ENCODE data around the gene PLIN1.

Gene PLIN1

GRCh38 chr15:89630974-89631901, 47.9 kb downstream of the PLIN1 start:
- Histone ChIP-seq H3K9me3 (replicated peaks; ENCODE audit: low read length) (no peaks in the 10 kb centered on the region), H3K4me1 (ENCODE audit: control insufficient read depth, insufficient read depth, low read length) (no peaks in the 10 kb centered on the region), H3K36me3 (ENCODE audit: insufficient read depth, low read length) (peaks cover 72% of the 10 kb centered on the region), H3K27me3 (ENCODE audit: control insufficient read depth, insufficient read depth, low read length) (no peaks in the 10 kb centered on the region), H3K9ac (ENCODE audit: low read depth, low read length) (no peak overlapping the region), H3K4me3 (ENCODE audit: low read length) (no peak overlapping the region), H3K4me2 (ENCODE audit: low read length) (no peak overlapping the region)

GRCh38 chr15:89630260-89630659, 48.9 kb downstream of the PLIN1 start:
- Histone ChIP-seq H3K27me3 (ENCODE audit: control insufficient read depth, insufficient read depth, low read length) (no peaks in the 10 kb centered on the region), H3K4me2 (ENCODE audit: low read length) (no peak overlapping the region), H3K4me1 (ENCODE audit: control insufficient read depth, insufficient read depth, low read length) (no peaks in the 10 kb centered on the region), H3K36me3 (ENCODE audit: insufficient read depth, low read length) (peaks cover 80% of the 10 kb centered on the region), H3K9me3 (replicated peaks; ENCODE audit: low read length) (no peaks in the 10 kb centered on the region), H3K4me3 (ENCODE audit: low read length) (no peak overlapping the region), H3K9ac (ENCODE audit: low read depth, low read length) (no peak overlapping the region)

DNA sequence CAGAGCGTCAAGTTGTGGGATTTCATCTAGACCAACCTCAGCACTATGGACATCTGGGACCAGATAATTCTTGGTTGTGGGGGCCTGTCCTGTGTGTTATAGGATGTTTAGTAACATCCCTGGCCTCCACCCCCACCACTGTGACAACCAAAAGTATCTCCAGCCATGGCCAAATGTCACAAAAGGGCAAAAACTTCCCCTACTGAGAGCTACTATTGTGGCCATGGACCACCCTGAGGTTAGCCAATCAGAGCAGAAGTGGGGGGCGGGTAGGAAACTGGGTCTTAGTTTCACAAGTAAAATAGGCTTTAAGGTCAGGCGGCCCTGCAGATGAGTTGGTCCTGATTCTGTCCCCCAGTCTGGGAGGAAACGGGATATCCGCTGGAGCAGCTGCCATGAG, 49.3 kb downstream of the PLIN1 start:
- Histone ChIP-seq H3K4me1 (ENCODE audit: control insufficient read depth, insufficient read depth, low read length) (no peaks in the 10 kb centered on the region), H3K9me3 (replicated peaks; ENCODE audit: low read length) (no peaks in the 10 kb centered on the region), H3K4me3 (ENCODE audit: low read length) (no peak overlapping the region), H3K9ac (ENCODE audit: low read depth, low read length) (no peak overlapping the region), H3K4me2 (ENCODE audit: low read length) (no peak overlapping the region), H3K27me3 (ENCODE audit: control insufficient read depth, insufficient read depth, low read length) (no peaks in the 10 kb centered on the region), H3K36me3 (ENCODE audit: insufficient read depth, low read length) (peaks cover 83% of the 10 kb centered on the region)

GRCh38 chr15:89628806-89629715, 50.1 kb downstream of the PLIN1 start:
- Histone ChIP-seq H3K4me1 (ENCODE audit: control insufficient read depth, insufficient read depth, low read length) (no peaks in the 10 kb centered on the region), H3K9me3 (replicated peaks; ENCODE audit: low read length) (no peaks in the 10 kb centered on the region), H3K4me3 (ENCODE audit: low read length) (no peak overlapping the region), H3K9ac (ENCODE audit: low read depth, low read length) (no peak overlapping the region), H3K36me3 (ENCODE audit: insufficient read depth, low read length) (peaks cover 90% of the 10 kb centered on the region), H3K4me2 (ENCODE audit: low read length) (no peak overlapping the region), H3K27me3 (ENCODE audit: control insufficient read depth, insufficient read depth, low read length) (no peaks in the 10 kb centered on the region)

DNA sequence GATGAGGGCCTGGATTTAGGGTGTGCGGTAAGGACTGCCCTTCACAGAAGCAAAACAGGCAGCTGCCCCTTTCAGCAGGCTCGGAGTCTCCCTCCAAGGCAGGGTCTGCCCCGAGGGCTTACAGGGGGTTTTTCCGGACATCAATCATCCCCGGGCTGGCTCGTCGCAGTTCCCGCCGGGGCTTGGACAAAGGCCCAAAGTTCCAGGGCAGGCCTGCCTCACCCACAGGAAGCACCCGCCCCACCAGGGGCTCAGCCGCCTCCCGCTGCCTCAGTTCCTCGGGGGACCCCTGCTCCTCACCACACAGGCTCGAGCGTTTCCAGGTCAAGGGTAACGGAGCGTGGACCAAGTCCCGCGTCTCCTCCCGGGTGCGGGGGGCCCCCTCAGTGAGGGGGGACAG, 50.9 kb downstream of the PLIN1 start:
- Histone ChIP-seq H3K36me3 (ENCODE audit: insufficient read depth, low read length) (peaks cover 90% of the 10 kb centered on the region), H3K4me1 (ENCODE audit: control insufficient read depth, insufficient read depth, low read length) (no peaks in the 10 kb centered on the region), H3K9me3 (replicated peaks; ENCODE audit: low read length) (no peaks in the 10 kb centered on the region), H3K4me2 (ENCODE audit: low read length) (no peak overlapping the region), H3K4me3 (ENCODE audit: low read length) (no peak overlapping the region), H3K27me3 (ENCODE audit: control insufficient read depth, insufficient read depth, low read length) (no peaks in the 10 kb centered on the region), H3K9ac (ENCODE audit: low read depth, low read length) (no peak overlapping the region)

DNA sequence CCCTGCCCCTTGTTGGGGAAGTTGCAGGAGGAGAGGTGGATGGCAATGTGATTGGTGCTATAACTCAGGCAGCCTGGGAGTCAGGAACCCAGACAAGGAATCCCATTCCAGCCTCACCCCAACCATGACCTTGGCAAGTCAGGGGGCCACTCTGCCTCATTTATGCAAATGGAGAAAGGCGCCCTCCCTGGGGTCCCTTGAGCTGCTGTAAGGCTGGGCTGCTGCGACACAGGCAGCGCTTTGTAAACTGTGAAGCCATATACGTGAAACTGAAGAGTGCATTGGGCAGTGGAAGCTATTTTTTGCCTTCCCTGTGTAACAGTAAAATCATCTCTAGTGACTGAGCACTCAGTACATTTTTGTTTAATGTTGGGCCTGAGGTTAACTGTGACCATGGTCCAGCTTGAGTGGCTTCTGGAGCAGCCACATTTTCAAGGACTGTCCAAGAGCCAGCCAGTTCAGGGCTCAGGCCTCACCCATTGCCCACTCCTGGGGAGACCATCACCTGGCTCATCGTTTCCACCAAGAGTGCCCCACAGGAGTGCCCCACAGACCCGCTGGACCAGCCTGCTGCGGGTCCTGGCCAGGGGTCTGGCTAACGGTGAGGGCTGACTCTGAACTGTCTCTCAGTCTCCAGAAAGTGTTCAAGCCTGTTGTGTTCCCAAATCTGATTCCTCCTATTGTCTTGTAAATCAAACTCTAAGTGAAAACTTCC, 51.8 kb downstream of the PLIN1 start:
- Histone ChIP-seq H3K9me3 (replicated peaks; ENCODE audit: low read length) (no peaks in the 10 kb centered on the region), H3K4me2 (ENCODE audit: low read length) (no peak overlapping the region), H3K36me3 (ENCODE audit: insufficient read depth, low read length) (peaks cover 88% of the 10 kb centered on the region), H3K9ac (ENCODE audit: low read depth, low read length) (no peak overlapping the region), H3K4me1 (ENCODE audit: control insufficient read depth, insufficient read depth, low read length) (no peaks in the 10 kb centered on the region), H3K4me3 (ENCODE audit: low read length) (no peak overlapping the region), H3K27me3 (ENCODE audit: control insufficient read depth, insufficient read depth, low read length) (no peaks in the 10 kb centered on the region)

DNA sequence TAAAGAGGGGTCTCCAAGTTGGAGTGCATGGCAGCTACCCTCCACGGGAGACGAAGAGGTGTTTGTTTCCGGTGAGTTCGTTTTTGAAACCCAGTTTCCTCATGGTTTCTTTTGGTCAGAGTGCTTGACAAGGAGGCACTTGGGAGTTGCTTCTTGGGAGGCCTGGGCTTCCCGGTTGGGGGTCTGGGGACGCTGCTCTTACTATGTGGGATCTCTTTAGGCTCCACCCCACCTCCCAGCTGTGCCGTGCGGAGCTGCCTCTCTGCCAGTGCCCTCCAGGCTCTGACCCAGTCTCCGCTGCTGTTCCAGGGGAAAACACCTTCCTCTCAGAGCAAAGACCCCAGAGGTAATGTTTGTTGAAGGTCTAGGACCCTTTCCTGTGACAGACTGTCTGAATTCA, 53.5 kb downstream of the PLIN1 start:
- peaks cover 81% of the 10 kb centered on the region for H3K36me3 ChIP-seq (ENCODE audit: insufficient read depth, low read length)

DNA sequence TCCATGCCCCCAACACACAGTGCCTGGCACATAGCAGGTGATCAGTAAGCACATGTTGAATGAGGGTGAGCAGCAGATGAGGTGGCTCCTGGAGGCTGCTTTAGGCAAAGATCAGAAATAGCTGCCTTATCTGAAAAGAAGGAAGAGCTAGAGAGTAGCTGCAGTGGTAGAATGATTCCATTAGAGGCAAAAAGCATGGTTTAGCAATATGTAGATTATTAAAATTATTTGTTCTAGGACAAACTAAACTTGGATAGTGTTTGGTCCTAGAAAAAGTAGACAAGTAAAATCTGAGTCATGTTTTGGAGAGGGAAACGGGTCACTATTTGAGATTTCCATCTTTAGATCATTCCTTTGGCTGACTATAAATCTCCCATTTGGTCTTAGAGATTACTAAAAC, 56.0 kb downstream of the PLIN1 start:
- Histone ChIP-seq H3K27me3 (ENCODE audit: control insufficient read depth, insufficient read depth, low read length) (no peaks in the 10 kb centered on the region), H3K36me3 (ENCODE audit: insufficient read depth, low read length) (peaks cover 59% of the 10 kb centered on the region)

More for the DNA sequence above, 53.5 kb downstream of the PLIN1 start:
- no peaks in the 10 kb centered on the region for H3K27me3 ChIP-seq (ENCODE audit: control insufficient read depth, insufficient read depth, low read length)
- no peak overlapping the region for H3K4me3 ChIP-seq (ENCODE audit: low read length)
- H3K4me2 ChIP-seq (ENCODE audit: low read length), result no peak overlapping the region
- no peaks in the 10 kb centered on the region for H3K4me1 ChIP-seq (ENCODE audit: control insufficient read depth, insufficient read depth, low read length)
- no peak overlapping the region for H3K9ac ChIP-seq (ENCODE audit: low read depth, low read length)
- H3K9me3 ChIP-seq (replicated peaks; ENCODE audit: low read length), result no peaks in the 10 kb centered on the region

DNA sequence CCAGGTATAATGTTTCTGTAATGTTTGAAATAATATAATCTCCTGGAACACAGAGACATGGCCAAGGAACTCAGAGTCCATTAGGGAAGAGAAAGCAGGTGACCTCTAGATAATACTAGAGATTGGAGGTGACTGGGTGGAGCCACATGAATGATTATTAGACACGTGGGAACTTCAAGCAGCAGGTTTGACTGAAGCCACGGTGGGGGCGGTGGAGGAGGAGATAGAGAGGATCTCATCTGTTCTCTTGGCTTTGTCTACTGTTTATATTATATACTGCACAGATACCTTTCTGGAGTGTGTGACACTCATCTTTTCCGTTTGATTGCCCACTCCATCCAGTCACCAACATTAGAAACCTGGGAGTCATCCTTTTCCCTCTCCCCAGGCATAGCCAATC, 57.6 kb downstream of the PLIN1 start:
- no peaks in the 10 kb centered on the region for H3K9me3 ChIP-seq (replicated peaks; ENCODE audit: low read length)
- peaks cover 46% of the 10 kb centered on the region for H3K36me3 ChIP-seq (ENCODE audit: insufficient read depth, low read length)
- no peak overlapping the region for H3K4me2 ChIP-seq (ENCODE audit: low read length)
- no peaks in the 10 kb centered on the region for H3K4me1 ChIP-seq (ENCODE audit: control insufficient read depth, insufficient read depth, low read length)
- H3K27me3 ChIP-seq (ENCODE audit: control insufficient read depth, insufficient read depth, low read length), result no peaks in the 10 kb centered on the region
- H3K9ac ChIP-seq (ENCODE audit: low read depth, low read length), result no peak overlapping the region
- no peak overlapping the region for H3K4me3 ChIP-seq (ENCODE audit: low read length)

More for the DNA sequence above, 56.0 kb downstream of the PLIN1 start:
- no peak overlapping the region for H3K9ac ChIP-seq (ENCODE audit: low read depth, low read length)
- H3K4me3 ChIP-seq (ENCODE audit: low read length), result no peak overlapping the region
- H3K9me3 ChIP-seq (replicated peaks; ENCODE audit: low read length), result no peaks in the 10 kb centered on the region
- no peaks in the 10 kb centered on the region for H3K4me1 ChIP-seq (ENCODE audit: control insufficient read depth, insufficient read depth, low read length)
- H3K4me2 ChIP-seq (ENCODE audit: low read length), result no peak overlapping the region

DNA sequence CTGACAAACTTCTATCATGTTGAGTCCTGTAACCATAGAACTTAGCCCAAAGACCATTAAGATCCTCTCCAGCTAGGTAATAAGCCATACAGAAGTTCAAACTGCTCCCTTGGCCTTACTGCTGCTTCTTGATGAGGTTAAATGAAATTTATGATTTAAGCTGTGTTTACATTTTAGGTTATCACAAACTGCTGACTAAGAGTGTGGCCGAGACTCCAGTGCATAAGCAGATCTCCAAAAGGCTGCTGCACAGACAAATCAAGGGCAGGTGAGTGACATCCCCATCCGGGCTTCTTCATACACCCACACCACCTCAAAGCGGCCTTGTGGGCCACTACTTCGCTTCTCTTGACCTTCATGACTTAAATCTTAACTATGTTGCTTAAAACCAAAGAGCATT, 62.9 kb downstream of the PLIN1 start:
- H3K9ac ChIP-seq (ENCODE audit: low read depth, low read length), result no peak overlapping the region
- no peaks in the 10 kb centered on the region for H3K4me1 ChIP-seq (ENCODE audit: control insufficient read depth, insufficient read depth, low read length)
- H3K4me3 ChIP-seq (ENCODE audit: low read length), result no peak overlapping the region
- H3K36me3 ChIP-seq (ENCODE audit: insufficient read depth, low read length), result peaks cover 31% of the 10 kb centered on the region
- H3K4me2 ChIP-seq (ENCODE audit: low read length), result no peak overlapping the region
- peaks cover 2% of the 10 kb centered on the region for H3K9me3 ChIP-seq (replicated peaks; ENCODE audit: low read length)
- H3K27me3 ChIP-seq (ENCODE audit: control insufficient read depth, insufficient read depth, low read length), result no peaks in the 10 kb centered on the region

GRCh38 chr15:89615135-89615534, 64.0 kb downstream of the PLIN1 start:
- Histone ChIP-seq H3K9me3 (replicated peaks; ENCODE audit: low read length) (peaks cover 3% of the 10 kb centered on the region), H3K4me1 (ENCODE audit: control insufficient read depth, insufficient read depth, low read length) (no peaks in the 10 kb centered on the region), H3K4me2 (ENCODE audit: low read length) (no peak overlapping the region), H3K9ac (ENCODE audit: low read depth, low read length) (no peak overlapping the region), H3K27me3 (ENCODE audit: control insufficient read depth, insufficient read depth, low read length) (no peaks in the 10 kb centered on the region), H3K36me3 (ENCODE audit: insufficient read depth, low read length) (peaks cover 39% of the 10 kb centered on the region), H3K4me3 (ENCODE audit: low read length) (no peak overlapping the region)
